Transverse colon (tissue), 4 donors: ENCODE data around the gene HEPH.

Experiments used
- CTCF ChIP-seq, 5 experiments: fragments of 200-600 bp in 3 of 5; fragments of 450-650 bp in 2 of 5; sonication (generic) in 3 of 5; IDR thresholded peaks; 1 replicate in 2 of 5; 2 replicates in 3 of 5; pipeline ENCODE4 v1.5.1; 2016 to 2017; ENCODE audit warnings: antibody characterized with exemption in 5 of 5, inconsistent platforms in 3 of 5, mild to moderate bottlenecking in 2 of 5, moderate library complexity in 1 of 5
- EP300 ChIP-seq: sonication (generic); formaldehyde crosslinking; IDR thresholded peaks from one replicate; pipeline ENCODE4 v1.6.1; 2017; ENCODE audit warnings: antibody characterized with exemption, low read depth
- POLR2A ChIP-seq: fragments of 450-650 bp; IDR thresholded peaks from one replicate; pipeline ENCODE4 v1.6.1; 2016; ENCODE audit warnings: antibody characterized with exemption, mild to moderate bottlenecking, moderate library complexity
- POLR2AphosphoS5 ChIP-seq, 3 donors: sonication (generic); formaldehyde crosslinking; IDR thresholded peaks; one replicate each; pipeline ENCODE4 v1.6.1; 2016; ENCODE audit warnings: antibody characterized with exemption in 3 of 3

- TF ChIP-seq CTCF (IDR thresholded peaks at IDR 0.05) = no peak
- no peak for TF ChIP-seq POLR2A
- no peak for TF ChIP-seq POLR2AphosphoS5 (IDR thresholded peaks at IDR 0.05)
- TF ChIP-seq EP300 = no peak
Measured at GRCh38 chrX:66149519-66149918, 14.5 kb upstream of the HEPH start.
